SK-N-SH (cell line): ENCODE measurements around the gene SOX10. TPM values are rescaled to one million over a fixed set of nuclear protein-coding genes. Genes with fewer than 3 reads are reported as not detected.

ENCODE experiments used
- CTCF ChIA-PET: fragments of 300-600, 350-600 bp; formaldehyde crosslinking; extraction: SDS; loops from one replicate; lab custom pipeline; 2021; lab: Yijun Ruan, JAX
- POLR2A ChIA-PET: fragments of 350-600 bp; sonication (Branson Sonifier 250); formaldehyde crosslinking; extraction: SDS; loops from one replicate; lab custom pipeline; 2020; ENCODE audit warnings: antibody characterized with exemption, inconsistent platforms; lab: Yijun Ruan, JAX
- DNase-seq: peaks from one replicate; pipeline ENCODE4 v3.0.0; 2012
- H2AFZ ChIP-seq: fragments of 200-600 bp; sonication (generic); 2 replicates; pipeline ENCODE4 v1.8.1; 2016; ENCODE audit warnings: antibody characterized with exemption, mild to moderate bottlenecking, low read depth
- H3F3A ChIP-seq: fragments of 200-600 bp; sonication (generic); replicated peaks from 2 replicates; pipeline ENCODE3; 2016; ENCODE audit warnings: antibody characterized with exemption, mild to moderate bottlenecking; ENCODE audit not compliant: insufficient read depth
- H3K27ac ChIP-seq, 2 experiments: fragments of 200-500 bp in 1 of 2; fragments of 200-600 bp in 1 of 2; sonication (Bioruptor generic) in 1 of 2; sonication (generic), shearing (Covaris generic) in 1 of 2; 2 replicates each; pipeline versions ENCODE4 v1.5.1 to v1.6.1; 2014 to 2016; ENCODE audit warnings: low read depth in 2 of 2, inconsistent platforms in 1 of 2, low read length in 1 of 2, mild to moderate bottlenecking in 1 of 2, mixed read lengths in 1 of 2
- H3K27me3 ChIP-seq: fragments of 200-600 bp; sonication (generic), shearing (Covaris generic); 2 replicates; pipeline ENCODE4 v1.6.1; 2016; ENCODE audit warnings: mixed run types; ENCODE audit not compliant: insufficient read depth
- H3K36me3 ChIP-seq, 2 experiments: fragments of 200-500 bp in 1 of 2; fragments of 200-600 bp in 1 of 2; sonication (Bioruptor generic) in 1 of 2; sonication (generic) in 1 of 2; replicated peaks in 1 of 2; 2 replicates each; pipeline versions ENCODE3 to v1.5.1; 2014 to 2016; ENCODE audit warnings: low read length in 1 of 2, mild to moderate bottlenecking in 1 of 2; ENCODE audit not compliant: insufficient read depth in 2 of 2, control insufficient read depth in 1 of 2
- H3K4me1 ChIP-seq, 2 experiments: fragments of 200-500 bp in 1 of 2; fragments of 200-600 bp in 1 of 2; sonication (Bioruptor generic) in 1 of 2; sonication (generic), shearing (Covaris generic) in 1 of 2; 2 replicates each; pipeline versions ENCODE4 v1.5.1 to v1.6.1; 2014 to 2016; ENCODE audit warnings: low read depth in 1 of 2, low read length in 1 of 2, mixed run types in 1 of 2; ENCODE audit not compliant: insufficient read depth in 2 of 2, control insufficient read depth in 1 of 2
- H3K4me2 ChIP-seq: fragments of 200-600 bp; sonication (generic), shearing (Covaris generic); 2 replicates; pipeline ENCODE4 v1.6.1; 2017; ENCODE audit warnings: mixed run types
- H3K4me3 ChIP-seq, 2 experiments: fragments of 200-500 bp in 1 of 2; fragments of 200-600 bp in 1 of 2; sonication (Bioruptor generic) in 1 of 2; sonication (generic), shearing (Covaris generic) in 1 of 2; 2 replicates each; pipeline versions ENCODE4 v1.5.1 to v1.8.1; 2014 to 2016; ENCODE audit warnings: low read depth in 2 of 2, inconsistent platforms in 1 of 2, low read length in 1 of 2, mild to moderate bottlenecking in 1 of 2, mixed read lengths in 1 of 2, moderate library complexity in 1 of 2
- H3K79me2 ChIP-seq: fragments of 200-600 bp; sonication (generic); 2 replicates; pipeline ENCODE4 v1.8.1; 2017; ENCODE audit warnings: mild to moderate bottlenecking; ENCODE audit not compliant: insufficient read depth
- H3K9ac ChIP-seq: fragments of 200-600 bp; sonication (generic); 2 replicates; pipeline ENCODE4 v1.6.1; 2017; ENCODE audit warnings: mixed run types
- H3K9me2 ChIP-seq: fragments of 200-600 bp; sonication (generic); 2 replicates; pipeline ENCODE4 v1.6.1; 2017; ENCODE audit warnings: mixed run types
- H3K9me3 ChIP-seq: fragments of 200-600 bp; sonication (generic); 2 replicates; pipeline ENCODE4 v1.6.1; 2017; ENCODE audit warnings: mixed run types, mild to moderate bottlenecking, moderate library complexity
- H4K20me1 ChIP-seq: fragments of 200-600 bp; sonication (generic); 2 replicates; pipeline ENCODE4 v1.6.1; 2017; ENCODE audit warnings: mild to moderate bottlenecking, mixed run types; ENCODE audit not compliant: insufficient read depth
- CTCF ChIP-seq: fragments of 200-600 bp; sonication (generic); IDR thresholded peaks from 2 replicates; pipeline ENCODE4 v1.6.1; 2017; ENCODE audit warnings: antibody characterized with exemption, mild to moderate bottlenecking, moderate library complexity
- ELF1 ChIP-seq: IDR thresholded peaks from 2 replicates; pipeline ENCODE4 v1.4.0; 2012
- EP300 ChIP-seq, 2 experiments: IDR thresholded peaks; 2 replicates each; pipeline versions ENCODE4 v1.4.0 to v1.6.1; 2012; ENCODE audit warnings: borderline replicate concordance in 1 of 2, low read depth in 1 of 2, low read length in 1 of 2
- FOSL2 ChIP-seq: IDR thresholded peaks from 2 replicates; pipeline ENCODE4 v1.4.0; 2012; ENCODE audit warnings: low read depth, mild to moderate bottlenecking, moderate library complexity, borderline replicate concordance
- FOXJ3 ChIP-seq: sonication (generic); formaldehyde crosslinking; IDR thresholded peaks from 2 replicates; pipeline ENCODE4 v1.5.1; 2020; ENCODE audit warnings: mild to moderate bottlenecking, missing genetic modification reagents
- FOXM1 ChIP-seq: IDR thresholded peaks from 2 replicates; pipeline ENCODE4 v1.4.0; 2012; ENCODE audit warnings: low read depth, mild to moderate bottlenecking
- JUND ChIP-seq: IDR thresholded peaks from 2 replicates; pipeline ENCODE4 v1.4.0; 2012
- MXI1 ChIP-seq: IDR thresholded peaks from 2 replicates; pipeline ENCODE4 v1.6.1; 2012; ENCODE audit warnings: mild to moderate bottlenecking, low read depth, low read length, improper control_type of control experiment
- RAD21 ChIP-seq: IDR thresholded peaks from 2 replicates; pipeline ENCODE4 v1.6.1; 2012; ENCODE audit warnings: mild to moderate bottlenecking, low read length
- RCOR1 ChIP-seq: fragments of 150-350 bp; IDR thresholded peaks from 2 replicates; pipeline ENCODE4 v1.6.1; 2017; ENCODE audit warnings: antibody characterized with exemption, low read length
- RFX5 ChIP-seq: IDR thresholded peaks from 2 replicates; pipeline ENCODE4 v1.6.1; 2012; ENCODE audit warnings: mild to moderate bottlenecking, improper control_type of control experiment, low read length
- SMC3 ChIP-seq: IDR thresholded peaks from 2 replicates; pipeline ENCODE4 v1.6.1; 2012; ENCODE audit warnings: low read depth, low read length, improper control_type of control experiment
- USF1 ChIP-seq: IDR thresholded peaks from 2 replicates; pipeline ENCODE4 v1.4.0; 2012; ENCODE audit warnings: low read depth, borderline replicate concordance
- USF2 ChIP-seq: fragments of 150-350 bp; IDR thresholded peaks from 2 replicates; pipeline ENCODE4 v1.6.1; 2017; ENCODE audit warnings: antibody characterized with exemption, low read length, low read depth, borderline replicate concordance
- WGBS: methylation state at CpG from one replicate; pipeline ENCODE4 v1.1.6; 2017; ENCODE audit warnings: low lambda C conversion rate; 5-methylcytosine and 5-hydroxymethylcytosine counted together
- polyA plus RNA-seq, 3 experiments: library from polyadenylated mRNA; depleted of rRNA; stranded (reverse); fragments of >200 nt; gene quantifications; 2 replicates each; pipeline ENCODE4 v1.2.3, GENCODE V29; 2012
- TF ChIP-seq, protein P1 (sequence below): IDR thresholded peaks from 2 replicates; pipeline ENCODE4 v1.4.0; 2012; ENCODE audit warnings: low read depth, borderline replicate concordance
- TF ChIP-seq, protein P2 (sequence below): IDR thresholded peaks from 2 replicates; pipeline ENCODE4; 2012
- TF ChIP-seq, protein P3 (sequence below): IDR thresholded peaks from 2 replicates; pipeline ENCODE4 v1.6.1; 2012; ENCODE audit warnings: mild to moderate bottlenecking, low read depth, low read length, moderate library complexity
- TF ChIP-seq, protein P4 (sequence below): fragments of 150-350 bp; IDR thresholded peaks from 2 replicates; pipeline ENCODE4 v1.6.1; 2016; ENCODE audit warnings: mild to moderate bottlenecking, low read depth, low read length

Gene SOX10
- polyA plus RNA-seq, 1 of the 3 experiments (the other 2 are of a cell fraction): not detected

- Histone ChIP-seq H3K27me3 (no peaks in the 10 kb centered on the region), H3F3A (no peaks in the 10 kb centered on the region), H3K4me2 (no peak overlapping the region), H4K20me1 (no peaks in the 10 kb centered on the region), H3K27ac (no peak overlapping the region), H3K9me3 (no peaks in the 10 kb centered on the region), H3K9me2 (no peaks in the 10 kb centered on the region), H3K4me3 (no peak overlapping the region), H3K36me3 (no peaks in the 10 kb centered on the region), H2AFZ (no peak overlapping the region), H3K9ac (no peak overlapping the region), H3K79me2 (no peaks in the 10 kb centered on the region), H3K4me1 (no peaks in the 10 kb centered on the region; a peak in 1 of 4 replicates)
- DNase-seq: no peak
- TF ChIP-seq, protein P1, sequence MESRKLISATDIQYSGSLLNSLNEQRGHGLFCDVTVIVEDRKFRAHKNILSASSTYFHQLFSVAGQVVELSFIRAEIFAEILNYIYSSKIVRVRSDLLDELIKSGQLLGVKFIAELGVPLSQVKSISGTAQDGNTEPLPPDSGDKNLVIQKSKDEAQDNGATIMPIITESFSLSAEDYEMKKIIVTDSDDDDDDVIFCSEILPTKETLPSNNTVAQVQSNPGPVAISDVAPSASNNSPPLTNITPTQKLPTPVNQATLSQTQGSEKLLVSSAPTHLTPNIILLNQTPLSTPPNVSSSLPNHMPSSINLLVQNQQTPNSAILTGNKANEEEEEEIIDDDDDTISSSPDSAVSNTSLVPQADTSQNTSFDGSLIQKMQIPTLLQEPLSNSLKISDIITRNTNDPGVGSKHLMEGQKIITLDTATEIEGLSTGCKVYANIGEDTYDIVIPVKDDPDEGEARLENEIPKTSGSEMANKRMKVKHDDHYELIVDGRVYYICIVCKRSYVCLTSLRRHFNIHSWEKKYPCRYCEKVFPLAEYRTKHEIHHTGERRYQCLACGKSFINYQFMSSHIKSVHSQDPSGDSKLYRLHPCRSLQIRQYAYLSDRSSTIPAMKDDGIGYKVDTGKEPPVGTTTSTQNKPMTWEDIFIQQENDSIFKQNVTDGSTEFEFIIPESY: no peak
- TF ChIP-seq RCOR1 (no peak), FOXJ3 (CRISPR knock-in tag) (no peak), JUND (no peak), RAD21 (no peak), MXI1 (no peak), FOXM1 (no peak), USF2 (no peak), ELF1 (no peak), FOSL2 (no peak), CTCF (no peak), EP300 (IDR thresholded peaks at IDR 0.05; ENCODE audit: borderline replicate concordance in 1 of 2, low read depth in 1 of 2, low read length in 1 of 2) (no peak), RFX5 (no peak), SMC3 (no peak), USF1 (no peak)
- TF ChIP-seq, protein P2, sequence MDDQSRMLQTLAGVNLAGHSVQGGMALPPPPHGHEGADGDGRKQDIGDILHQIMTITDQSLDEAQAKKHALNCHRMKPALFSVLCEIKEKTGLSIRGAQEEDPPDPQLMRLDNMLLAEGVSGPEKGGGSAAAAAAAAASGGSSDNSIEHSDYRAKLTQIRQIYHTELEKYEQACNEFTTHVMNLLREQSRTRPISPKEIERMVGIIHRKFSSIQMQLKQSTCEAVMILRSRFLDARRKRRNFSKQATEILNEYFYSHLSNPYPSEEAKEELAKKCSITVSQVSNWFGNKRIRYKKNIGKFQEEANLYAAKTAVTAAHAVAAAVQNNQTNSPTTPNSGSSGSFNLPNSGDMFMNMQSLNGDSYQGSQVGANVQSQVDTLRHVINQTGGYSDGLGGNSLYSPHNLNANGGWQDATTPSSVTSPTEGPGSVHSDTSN: no peak
- TF ChIP-seq, protein P3, sequence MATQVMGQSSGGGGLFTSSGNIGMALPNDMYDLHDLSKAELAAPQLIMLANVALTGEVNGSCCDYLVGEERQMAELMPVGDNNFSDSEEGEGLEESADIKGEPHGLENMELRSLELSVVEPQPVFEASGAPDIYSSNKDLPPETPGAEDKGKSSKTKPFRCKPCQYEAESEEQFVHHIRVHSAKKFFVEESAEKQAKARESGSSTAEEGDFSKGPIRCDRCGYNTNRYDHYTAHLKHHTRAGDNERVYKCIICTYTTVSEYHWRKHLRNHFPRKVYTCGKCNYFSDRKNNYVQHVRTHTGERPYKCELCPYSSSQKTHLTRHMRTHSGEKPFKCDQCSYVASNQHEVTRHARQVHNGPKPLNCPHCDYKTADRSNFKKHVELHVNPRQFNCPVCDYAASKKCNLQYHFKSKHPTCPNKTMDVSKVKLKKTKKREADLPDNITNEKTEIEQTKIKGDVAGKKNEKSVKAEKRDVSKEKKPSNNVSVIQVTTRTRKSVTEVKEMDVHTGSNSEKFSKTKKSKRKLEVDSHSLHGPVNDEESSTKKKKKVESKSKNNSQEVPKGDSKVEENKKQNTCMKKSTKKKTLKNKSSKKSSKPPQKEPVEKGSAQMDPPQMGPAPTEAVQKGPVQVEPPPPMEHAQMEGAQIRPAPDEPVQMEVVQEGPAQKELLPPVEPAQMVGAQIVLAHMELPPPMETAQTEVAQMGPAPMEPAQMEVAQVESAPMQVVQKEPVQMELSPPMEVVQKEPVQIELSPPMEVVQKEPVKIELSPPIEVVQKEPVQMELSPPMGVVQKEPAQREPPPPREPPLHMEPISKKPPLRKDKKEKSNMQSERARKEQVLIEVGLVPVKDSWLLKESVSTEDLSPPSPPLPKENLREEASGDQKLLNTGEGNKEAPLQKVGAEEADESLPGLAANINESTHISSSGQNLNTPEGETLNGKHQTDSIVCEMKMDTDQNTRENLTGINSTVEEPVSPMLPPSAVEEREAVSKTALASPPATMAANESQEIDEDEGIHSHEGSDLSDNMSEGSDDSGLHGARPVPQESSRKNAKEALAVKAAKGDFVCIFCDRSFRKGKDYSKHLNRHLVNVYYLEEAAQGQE: no peak
- TF ChIP-seq, protein P4, sequence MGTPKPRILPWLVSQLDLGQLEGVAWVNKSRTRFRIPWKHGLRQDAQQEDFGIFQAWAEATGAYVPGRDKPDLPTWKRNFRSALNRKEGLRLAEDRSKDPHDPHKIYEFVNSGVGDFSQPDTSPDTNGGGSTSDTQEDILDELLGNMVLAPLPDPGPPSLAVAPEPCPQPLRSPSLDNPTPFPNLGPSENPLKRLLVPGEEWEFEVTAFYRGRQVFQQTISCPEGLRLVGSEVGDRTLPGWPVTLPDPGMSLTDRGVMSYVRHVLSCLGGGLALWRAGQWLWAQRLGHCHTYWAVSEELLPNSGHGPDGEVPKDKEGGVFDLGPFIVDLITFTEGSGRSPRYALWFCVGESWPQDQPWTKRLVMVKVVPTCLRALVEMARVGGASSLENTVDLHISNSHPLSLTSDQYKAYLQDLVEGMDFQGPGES: no peak
- CTCF ChIA-PET: interaction anchor here (0.6 kb wide), 1 partner anchor 11 kb away, joined by 3 read pairs; no protein-coding TSS in a partner anchor
- 100% methylated on average over 1 of the region's 8 CpGs for WGBS
- POLR2A ChIA-PET: no interaction called here
Observed at GRCh38 chr22:37996515-37997246, 12.3 kb upstream of the SOX10 start.
